ENCODE results near the gene MLLT3.

- TF ChIP-seq, protein P1, sequence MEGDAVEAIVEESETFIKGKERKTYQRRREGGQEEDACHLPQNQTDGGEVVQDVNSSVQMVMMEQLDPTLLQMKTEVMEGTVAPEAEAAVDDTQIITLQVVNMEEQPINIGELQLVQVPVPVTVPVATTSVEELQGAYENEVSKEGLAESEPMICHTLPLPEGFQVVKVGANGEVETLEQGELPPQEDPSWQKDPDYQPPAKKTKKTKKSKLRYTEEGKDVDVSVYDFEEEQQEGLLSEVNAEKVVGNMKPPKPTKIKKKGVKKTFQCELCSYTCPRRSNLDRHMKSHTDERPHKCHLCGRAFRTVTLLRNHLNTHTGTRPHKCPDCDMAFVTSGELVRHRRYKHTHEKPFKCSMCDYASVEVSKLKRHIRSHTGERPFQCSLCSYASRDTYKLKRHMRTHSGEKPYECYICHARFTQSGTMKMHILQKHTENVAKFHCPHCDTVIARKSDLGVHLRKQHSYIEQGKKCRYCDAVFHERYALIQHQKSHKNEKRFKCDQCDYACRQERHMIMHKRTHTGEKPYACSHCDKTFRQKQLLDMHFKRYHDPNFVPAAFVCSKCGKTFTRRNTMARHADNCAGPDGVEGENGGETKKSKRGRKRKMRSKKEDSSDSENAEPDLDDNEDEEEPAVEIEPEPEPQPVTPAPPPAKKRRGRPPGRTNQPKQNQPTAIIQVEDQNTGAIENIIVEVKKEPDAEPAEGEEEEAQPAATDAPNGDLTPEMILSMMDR (IDR thresholded peaks at IDR 0.05) = no peak
- TF ChIP-seq POLR2A (IDR thresholded peaks at IDR 0.05) = no peak
- TF ChIP-seq EP300 (IDR thresholded peaks at IDR 0.05) = no peak
These were observed 48.1 kb upstream of the MLLT3 start for GRCh38 chr9:20670395-20670794.
